GM18858 (cell line): Measurements from ENCODE around the gene RCBTB1.
"Not testable (repeated sequence)": the region's sequence is repeated elsewhere in the genome, so short reads cannot be mapped to it uniquely, and the experiment has no call there.

Experiments
- ATAC-seq: cut with Tn5 transposase; IDR thresholded peaks from one replicate; pipeline ENCODE4 v1.9.1; 2021; ENCODE audit not compliant: unreplicated experiment

RCBTB1 gene

DNA sequence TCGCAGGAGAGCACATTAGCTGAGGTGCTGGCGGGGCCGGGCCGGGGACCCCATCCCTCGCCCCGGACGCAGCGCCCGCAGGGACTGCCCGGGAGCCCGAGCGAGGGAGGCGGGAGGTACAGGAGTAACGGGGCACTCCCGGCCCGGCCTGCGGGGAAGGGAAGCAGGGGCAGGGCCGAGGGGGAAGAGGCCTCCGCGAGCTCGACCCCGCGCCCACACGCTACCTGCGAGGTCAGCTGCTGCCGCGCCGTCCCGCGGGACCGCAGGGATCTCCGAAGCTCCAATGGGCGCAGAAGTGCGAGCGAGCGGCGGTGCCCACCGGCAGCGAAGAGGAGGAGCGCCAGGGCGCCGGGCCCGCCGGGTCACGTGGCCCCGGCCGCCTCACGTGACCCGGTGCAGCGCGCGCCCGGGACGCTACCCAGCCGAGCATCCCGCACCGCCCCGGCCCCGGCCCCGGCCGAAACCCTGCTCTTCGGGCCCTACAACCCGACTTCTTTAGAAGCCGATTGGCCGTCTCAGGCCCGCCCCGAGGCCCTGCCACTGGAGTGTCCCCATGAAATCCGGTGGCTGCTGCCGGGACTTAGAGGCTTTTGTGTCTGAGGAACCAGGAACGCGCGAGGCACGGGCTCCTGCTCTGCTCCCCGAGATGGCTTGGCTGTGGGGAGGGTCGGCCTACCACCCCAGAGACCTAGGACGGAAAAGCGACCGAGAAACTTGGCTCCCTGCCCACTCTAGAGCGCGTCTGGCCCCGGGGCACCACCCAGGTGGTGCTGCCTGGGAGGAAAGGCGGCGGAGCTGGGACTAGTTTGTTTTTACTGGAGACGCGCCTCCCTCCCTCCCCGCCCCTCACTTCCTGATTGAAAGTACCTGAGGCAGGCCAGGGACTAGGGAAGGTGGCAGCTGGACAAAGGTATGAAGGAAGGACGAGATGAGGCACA lies at the start of gene RCBTB1:
Gene RCBTB1, minus strand, starts transcription at position 339 of the 938 bp plus-strand sequence. CDS start 18,279 bp downstream, outside the sequence.
- peak; percentile 78 for ATAC-seq

DNA sequence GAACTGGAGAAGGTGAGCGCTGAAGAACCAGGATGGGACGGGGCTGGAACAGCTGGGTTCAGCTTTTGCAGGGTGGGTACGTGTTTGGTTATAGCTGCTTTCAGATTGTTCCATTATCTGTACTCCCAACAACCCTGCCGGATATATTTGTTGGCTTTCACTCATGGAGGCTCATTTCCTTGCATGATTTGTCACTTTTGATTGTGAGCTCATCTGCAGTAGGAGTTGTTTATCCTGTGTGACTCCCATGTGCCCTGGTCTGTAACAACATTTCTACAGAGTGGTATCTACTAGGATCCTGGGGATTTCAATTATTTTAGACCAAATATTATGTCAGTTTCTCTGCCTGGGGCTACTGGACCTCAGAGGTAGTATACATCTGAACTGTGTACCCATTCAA lies 48.4 kb upstream of the RCBTB1 start:
- no peak for ATAC-seq

DNA sequence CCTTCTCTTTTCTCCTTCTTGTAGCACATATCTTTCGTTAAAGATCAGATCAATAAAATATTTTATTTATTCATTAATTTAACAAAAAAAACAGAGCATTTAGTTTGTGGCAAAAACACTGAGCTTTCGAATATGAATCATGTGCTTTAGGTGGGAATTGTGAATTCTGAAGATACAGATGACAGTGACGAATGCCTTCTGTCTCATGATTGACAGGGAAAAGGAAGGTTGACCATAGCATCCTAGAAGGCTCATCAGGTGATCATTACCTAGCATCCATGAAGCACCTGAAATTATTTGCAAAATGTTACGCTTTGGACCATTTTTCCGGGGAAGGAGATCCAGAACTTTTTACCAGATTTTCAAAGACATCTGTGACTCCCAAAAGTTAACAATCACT lies 46.8 kb upstream of the RCBTB1 start:
- no peak for ATAC-seq

DNA sequence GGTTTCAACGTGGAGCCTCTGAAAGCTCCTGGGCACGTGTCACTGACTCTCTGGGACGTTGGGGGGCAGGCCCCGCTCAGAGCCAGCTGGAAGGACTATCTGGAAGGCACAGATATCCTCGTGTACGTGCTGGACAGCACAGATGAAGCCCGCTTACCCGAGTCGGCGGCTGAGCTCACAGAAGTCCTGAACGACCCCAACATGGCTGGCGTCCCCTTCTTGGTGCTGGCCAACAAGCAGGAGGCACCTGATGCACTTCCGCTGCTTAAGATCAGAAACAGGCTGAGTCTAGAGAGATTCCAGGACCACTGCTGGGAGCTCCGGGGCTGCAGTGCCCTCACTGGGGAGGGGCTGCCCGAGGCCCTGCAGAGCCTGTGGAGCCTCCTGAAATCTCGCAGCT lies 45.2 kb upstream of the RCBTB1 start:
- no peak for ATAC-seq

DNA sequence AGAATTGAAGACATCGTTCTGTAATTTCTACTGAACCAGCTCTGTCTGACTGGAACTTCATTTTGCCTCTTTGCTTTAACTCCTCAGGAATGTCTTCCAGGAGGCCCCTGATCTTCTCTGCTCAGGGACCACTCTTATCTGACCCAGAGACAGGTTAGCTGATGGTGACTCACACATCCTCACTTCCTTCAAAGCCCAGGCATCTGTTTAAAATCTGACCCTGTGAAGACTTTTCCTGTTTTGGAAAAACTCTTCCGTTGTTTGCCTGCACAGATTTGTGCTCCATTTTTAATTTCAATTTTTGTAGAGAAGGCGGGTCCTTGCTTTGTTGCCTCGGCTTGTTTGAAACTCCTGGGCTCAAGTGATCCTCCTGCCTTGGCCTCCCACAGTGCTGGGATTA lies 44.6 kb upstream of the RCBTB1 start:
- ATAC-seq = no peak

DNA sequence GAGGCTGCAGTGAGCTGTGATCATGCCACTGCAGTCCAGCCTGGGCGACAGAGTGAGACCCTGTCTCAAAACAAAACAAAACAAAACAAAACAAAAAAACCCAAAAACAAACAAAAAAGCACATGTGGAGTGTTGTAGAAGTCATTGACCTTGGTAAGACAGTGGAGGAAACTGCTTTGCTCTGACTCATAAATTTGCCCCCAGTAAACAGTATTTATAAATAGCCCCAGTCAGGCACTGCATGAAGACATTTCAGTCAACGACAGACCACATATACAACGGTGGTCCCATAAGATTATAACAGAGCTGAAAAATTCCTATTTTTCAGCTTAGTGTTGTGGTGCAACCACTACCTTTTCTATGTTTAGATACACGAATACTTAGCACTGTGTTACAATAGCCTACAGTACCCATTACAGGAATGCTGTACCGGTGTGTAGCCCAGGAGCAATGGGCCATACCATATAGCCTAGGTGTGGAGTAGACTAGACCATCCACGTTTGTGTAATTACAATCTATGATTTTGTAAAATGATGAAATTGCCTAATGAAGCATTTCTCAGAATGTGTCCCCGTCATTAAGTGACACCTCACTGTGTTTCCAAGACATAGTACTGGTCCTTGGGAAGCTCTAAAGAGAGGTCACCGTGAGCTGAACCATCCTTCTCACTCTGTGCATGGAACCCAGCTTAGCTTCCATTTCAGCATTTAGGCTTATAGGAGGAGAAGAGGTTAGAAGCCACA lies 44.0 kb upstream of the RCBTB1 start:
- ATAC-seq = no peak

DNA sequence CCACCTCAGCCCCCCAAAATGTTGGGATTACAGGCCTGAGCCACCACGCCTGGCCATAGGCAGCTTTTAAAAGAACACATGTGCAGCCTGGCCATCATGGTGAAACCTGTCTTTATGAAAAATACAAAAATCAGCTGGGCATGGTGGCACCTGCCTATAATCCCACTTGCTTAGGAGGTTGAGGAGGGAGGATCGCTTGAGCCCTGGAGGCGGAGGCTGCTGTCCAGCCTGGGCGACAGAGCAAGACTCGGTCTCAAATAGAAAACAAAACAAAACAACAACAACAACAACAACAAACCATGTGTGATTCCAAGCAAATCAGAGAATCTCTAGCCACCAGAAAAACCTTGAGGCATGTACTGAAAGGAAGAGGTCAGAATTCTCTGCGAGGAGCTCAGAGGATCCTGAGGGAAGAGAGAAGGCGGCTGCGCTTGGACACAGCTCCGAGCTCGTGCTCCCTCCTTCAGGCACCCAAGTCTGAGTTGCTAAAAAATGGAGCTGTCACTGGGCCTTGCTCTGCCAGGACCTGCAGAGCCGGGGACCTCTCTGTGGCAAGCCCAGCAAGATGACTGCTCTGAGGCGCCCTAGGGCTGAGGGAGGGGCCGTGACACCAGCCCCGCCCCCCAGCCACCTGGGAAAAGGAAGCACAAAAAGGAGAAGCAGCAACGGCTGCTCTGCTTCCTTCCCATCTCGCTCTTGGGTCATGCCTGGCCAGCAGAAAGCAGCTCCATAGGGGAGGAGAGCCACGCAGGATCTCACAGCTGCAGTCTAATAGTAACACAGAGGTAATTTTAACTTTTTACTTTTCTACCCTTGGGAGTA lies 42.7 kb upstream of the RCBTB1 start, which contains the start of gene ARL11:
Gene ARL11, plus strand, starts transcription at position 677 of the 822 bp plus-strand sequence. CDS start 1,941 bp downstream, outside the sequence.
- ATAC-seq = peak; percentile 87

DNA sequence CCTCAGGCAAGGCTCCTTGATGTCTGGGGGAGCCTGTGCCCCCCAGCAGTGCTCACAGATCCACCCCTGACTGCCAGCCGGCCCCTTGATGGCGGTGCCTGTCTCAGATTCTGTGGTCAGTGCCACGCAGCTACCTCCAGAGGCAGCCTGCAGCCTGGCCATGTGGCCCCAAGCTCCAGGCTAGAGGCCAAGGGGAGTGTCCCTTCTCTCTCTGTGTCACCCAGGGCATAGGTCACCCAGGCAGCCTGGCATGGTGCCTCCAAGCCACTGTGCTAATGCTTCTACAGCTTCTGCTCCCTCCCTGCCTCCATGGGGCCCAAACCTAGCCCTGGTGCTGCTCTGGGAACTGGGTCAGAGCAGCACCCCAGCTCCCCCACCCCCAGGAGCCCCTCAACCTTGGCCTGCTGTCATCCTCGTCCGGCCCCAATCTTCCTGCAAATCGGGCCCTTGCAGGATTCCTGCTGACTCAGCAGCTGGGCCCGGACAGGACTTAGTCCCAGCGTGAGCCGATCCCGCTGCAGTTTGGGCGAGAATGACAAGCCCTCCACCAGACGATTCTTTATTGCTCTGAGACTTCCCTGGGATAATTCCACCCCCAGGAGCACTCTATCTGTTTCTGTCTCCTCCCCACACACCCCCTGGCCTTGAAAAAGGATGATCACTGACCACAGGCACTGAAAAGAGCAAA lies 40.2 kb upstream of the RCBTB1 start:
- ATAC-seq = no peak

DNA sequence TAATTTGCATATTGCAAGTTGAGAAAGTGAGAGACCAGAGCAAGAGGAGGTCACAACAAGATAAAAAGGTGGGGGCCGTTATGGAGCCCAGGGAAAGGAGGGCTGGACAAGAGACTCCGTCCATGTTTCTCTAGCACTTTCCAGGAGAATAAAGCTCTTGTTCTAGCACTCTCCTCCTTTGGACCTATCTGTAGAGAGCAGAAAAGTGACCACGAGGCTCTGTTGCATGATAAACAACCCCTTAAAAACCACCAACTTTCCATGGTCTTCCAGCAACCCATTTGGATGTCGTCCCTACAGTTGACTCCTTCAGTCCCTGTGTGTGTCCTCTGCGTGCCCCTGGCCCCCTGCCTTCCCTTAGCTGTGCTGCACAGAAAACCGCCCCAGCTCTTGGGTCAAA lies 38.9 kb upstream of the RCBTB1 start:
- no peak for ATAC-seq

DNA sequence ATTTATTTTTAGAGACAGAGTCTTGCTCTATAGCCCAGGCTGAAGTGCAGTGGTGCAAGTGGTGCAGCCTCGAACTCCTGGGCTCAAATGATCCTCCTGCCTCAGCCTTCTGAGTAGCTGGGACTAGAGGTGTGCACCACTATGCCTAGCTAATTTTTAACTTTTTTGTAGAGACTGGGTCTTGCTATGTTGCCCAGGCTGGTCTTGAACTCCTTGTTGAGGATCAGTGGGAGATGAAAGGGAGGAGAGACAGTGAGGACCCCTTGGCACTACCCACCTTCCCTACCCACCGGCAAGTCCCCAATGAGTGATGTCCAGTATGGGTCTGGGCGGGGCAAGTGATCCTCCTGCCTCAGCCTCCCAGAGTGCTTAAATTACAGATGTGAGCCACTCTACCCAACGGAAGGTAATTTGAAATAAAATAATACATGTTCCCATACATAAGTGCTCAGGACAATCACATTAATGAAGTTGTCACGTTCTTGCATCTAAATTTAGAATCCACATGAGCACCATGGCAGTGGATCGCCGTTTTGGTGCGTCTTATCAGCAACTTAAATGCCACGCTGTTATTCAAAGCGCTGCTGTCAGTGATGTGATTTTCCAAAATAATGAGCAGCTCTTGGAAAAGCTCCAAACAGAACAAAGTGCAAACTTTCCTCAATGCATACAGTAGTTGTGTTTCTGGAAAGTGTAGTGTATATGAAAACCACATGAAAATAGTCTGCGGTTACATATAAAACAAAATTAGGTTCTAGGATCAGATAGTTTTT lies 37.0 kb upstream of the RCBTB1 start:
- ATAC-seq = no peak

DNA sequence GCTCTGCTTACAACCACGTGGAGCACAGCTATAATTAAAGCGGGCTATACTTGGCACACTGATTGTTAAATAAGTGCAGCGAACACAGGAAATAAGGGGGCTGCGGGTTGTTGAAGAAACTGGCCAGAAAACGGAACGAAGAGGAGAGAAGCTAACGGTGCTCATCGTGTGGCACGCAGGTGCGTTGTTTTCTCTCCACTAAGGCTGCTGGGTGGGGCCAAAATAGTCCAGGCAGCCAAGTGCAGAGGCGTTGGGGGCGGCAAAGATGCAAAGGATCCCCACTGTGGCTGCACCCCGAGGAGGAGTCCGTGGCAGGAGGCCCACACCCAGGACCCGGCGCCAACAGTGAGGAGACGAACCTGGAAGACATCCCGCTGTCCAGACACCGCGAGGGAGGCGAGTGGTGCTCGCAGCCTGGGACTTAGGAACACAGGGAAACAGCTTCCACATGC lies 34.8 kb upstream of the RCBTB1 start:
- ATAC-seq = no peak

DNA sequence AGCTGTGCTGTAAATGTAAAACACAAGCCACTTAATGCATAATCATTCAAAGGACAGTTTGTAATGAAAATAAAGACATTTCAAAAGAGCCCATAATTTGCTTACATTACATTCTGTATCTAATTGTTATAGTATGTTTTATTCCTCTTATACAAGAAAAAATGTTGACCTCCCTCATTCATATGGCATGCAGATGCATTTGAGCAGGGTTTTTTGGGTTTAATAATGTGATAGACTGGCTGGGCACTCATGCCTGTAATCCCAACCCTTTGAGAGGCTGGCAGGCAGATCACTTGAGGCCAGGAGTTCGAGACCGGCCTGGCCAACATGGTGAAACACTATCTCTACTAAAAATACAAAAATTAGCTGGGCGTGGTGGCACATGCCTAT lies 31.3 kb upstream of the RCBTB1 start:
- ATAC-seq = no peak

DNA sequence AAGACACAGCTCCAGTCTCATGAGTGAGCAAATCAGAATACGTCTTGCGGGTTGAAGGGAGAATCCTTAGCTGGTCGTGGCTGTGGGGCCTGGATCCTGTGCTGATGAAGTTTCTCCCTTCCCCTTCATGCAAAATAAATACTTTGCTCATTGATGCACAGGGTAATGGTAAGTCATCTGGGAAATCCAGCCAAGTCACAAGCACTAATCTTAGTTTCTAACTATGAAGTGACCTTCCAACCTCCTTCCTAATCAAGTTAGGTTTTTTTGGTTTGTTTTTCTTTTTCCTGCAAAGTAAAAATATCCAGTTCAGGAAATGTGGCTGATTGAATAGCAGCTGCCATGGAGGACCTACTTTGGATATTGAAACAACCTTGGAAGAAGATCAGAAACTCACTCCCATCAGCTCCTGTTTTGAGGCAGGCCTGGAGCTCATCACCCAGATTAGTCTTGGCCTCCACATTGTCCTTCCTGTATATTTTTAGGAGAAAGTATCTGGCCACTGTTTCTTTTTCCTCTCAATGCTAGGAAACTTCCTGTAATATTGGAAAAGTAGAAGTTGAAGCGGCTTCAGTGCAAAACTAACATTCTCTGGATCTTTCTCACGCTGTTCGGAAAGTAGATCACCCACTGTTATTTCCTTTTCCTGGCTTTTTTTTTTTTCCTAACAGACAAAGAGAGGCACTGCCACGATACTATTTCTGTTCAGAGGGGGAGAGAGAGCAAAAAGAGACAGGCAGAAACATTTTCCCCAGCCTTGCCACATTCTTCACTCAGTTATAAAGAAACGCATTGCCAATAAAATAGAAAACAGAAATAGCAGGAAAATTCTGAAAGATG lies 30.7 kb upstream of the RCBTB1 start:
- no peak for ATAC-seq

DNA sequence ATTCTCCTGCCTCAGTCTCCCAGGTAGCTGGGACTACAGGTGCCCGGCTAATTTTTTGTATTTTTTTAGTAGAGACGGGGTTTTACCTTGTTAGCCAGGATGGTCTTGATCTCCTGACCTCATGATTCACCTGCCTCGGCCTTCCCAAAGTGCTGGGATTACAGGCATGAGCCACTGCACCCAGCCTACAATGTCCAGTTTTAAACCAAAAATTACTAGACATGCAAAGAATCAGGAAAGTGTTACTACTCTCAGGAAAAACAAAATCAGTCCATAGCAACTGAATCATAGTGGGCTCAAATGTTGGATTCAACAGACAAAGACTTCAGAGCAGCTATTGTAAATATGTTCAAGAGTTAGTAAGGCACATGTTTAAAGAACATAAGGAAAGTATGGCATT lies 26.7 kb upstream of the RCBTB1 start:
- not testable (repeated sequence) for ATAC-seq

DNA sequence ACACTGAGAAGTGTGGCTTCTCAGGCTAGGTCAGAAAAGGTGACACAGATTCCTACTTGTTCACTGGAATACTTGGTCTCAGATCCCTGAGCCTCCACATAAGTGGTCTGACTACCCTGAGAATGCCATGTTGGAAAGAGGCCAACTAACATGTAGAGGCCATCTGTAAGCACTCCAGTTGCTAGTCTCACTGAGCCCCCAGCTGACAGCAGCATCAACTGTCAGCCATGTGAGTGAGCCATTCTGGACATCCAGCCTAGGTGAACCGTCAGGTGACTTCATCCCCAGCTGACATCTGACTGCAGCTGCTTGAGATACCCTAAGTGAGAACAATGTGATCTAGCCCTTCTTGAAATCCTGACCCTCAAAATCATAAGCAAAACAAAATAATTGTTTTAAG lies 24.8 kb upstream of the RCBTB1 start:
- ATAC-seq = no peak

DNA sequence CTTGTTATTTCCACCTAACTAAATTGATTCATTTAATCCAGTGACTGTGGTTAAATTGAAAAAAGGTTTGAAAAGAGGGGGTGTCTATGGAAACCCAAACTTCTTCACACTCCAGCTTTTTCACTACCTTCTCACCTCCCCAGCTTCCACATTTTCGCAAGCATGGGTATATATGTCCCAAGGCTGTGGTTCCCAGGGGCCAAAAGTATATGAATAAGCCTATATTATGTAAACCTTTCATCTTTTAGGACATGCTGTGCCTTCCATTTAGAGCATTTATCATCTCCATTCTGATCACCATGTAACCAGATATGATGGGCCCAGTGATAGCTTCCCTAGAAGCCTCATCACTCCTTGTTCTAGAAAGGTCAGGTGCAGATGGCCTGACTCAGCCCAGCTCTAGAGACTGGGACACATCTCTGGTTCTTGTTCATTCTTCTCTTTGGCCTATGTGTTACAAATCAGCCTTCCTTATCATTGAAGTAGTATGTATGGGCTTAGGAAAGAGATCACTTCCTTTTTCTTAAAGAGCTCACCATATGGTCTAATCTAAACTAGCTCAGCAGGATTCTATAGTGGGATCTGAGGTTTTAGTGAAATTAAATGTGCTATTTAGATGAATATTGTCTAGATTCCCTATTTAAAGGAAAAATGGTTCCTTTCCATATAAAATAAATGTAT lies 23.4 kb upstream of the RCBTB1 start:
- no peak for ATAC-seq

DNA sequence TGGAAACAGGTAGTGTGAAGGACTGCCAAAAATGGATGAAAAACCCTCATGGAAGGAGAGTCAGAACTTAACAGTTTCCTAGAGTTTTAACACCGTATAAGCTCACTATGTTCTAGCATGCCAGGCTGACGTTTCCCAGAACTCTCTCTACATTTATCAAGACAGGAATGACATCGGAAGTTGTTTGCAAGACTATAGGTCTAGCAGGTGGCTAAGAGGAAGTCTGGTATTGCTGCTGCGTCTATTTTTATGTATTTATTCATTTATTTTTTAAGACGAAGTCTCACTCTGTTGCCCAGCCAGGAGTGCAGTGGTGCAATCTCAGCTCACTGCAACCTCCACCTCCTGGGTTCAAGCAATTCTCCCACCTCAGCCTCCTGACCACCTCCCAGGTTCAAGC lies 22.4 kb upstream of the RCBTB1 start:
- ATAC-seq = no peak
